Tibial nerve (tissue), 4 donors: ENCODE data around the gene ATF4.

Source experiments
- EP300 ChIP-seq, 2 donors: sonication (generic); formaldehyde crosslinking; IDR thresholded peaks; one replicate each; pipeline ENCODE4 v1.6.1; 2017; ENCODE audit warnings: antibody characterized with exemption in 2 of 2, mild to moderate bottlenecking in 1 of 2
- TF ChIP-seq, protein P1 (sequence below), 5 experiments: fragments of 200-600 bp in 3 of 5; fragments of 450-650 bp in 2 of 5; sonication (generic) in 3 of 5; IDR thresholded peaks; one replicate each; pipeline ENCODE4 v1.5.1; 2016 to 2019; ENCODE audit warnings: antibody characterized with exemption in 5 of 5, mild to moderate bottlenecking in 3 of 5, moderate library complexity in 2 of 5

DNA sequence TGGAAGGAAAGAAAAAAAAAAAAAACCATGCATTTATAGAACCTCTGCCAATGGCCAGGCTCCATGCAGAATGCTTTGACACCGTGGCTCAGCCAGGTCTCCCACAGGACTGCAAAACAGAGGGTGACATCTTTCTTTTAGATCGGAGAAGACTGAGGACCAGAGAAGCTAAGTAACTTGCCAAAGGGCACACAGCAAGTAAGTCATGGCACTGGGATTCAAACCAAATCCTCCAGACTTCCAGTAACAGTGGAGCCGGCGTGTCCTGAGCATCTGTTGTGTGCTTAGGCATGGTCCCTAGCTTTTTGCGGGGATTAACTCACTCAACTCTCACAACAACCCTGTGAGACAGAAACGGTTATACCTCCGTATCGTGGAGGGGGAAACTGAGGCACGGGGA lies 42.8 kb upstream of the ATF4 start:
- no peak for TF ChIP-seq EP300 (IDR thresholded peaks at IDR 0.05)
- TF ChIP-seq, protein P1, sequence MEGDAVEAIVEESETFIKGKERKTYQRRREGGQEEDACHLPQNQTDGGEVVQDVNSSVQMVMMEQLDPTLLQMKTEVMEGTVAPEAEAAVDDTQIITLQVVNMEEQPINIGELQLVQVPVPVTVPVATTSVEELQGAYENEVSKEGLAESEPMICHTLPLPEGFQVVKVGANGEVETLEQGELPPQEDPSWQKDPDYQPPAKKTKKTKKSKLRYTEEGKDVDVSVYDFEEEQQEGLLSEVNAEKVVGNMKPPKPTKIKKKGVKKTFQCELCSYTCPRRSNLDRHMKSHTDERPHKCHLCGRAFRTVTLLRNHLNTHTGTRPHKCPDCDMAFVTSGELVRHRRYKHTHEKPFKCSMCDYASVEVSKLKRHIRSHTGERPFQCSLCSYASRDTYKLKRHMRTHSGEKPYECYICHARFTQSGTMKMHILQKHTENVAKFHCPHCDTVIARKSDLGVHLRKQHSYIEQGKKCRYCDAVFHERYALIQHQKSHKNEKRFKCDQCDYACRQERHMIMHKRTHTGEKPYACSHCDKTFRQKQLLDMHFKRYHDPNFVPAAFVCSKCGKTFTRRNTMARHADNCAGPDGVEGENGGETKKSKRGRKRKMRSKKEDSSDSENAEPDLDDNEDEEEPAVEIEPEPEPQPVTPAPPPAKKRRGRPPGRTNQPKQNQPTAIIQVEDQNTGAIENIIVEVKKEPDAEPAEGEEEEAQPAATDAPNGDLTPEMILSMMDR (IDR thresholded peaks at IDR 0.05), result no peak
